ENCODE data around the gene TNIK. TPM values are rescaled to one million over a fixed set of nuclear protein-coding genes. Genes with fewer than 3 reads are reported as not detected.

TNIK gene
- total RNA-seq, 3 donors from 2014 or later = 7.4 to 17.6 (median 10.2) TPM

DNA sequence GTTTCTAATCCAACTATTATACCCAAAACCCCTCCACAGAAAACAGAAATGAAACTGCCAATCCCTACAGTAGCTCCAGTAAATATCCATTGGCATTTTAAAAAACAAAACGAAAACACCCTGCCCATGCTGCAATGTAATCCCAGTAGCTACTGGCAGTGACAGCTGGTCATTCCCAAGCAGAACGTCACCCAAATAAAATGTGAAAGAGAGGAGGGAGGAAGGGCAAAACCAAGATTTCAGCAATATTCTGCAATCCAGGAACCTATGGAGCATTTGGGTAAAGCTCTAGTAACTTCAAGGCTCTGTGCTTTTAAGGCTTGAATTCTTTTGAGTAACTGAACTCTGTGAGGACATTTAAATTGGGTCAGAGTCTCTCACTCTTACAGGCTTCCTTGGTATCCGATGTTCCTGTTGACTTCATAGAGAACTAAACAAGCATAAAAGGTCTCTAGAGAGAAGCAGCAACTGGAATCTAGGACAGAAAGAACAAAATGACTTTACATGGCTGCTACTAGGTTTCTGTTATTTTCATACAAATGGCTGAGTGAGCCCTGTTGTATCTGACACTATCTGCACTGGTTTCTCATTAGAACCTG is 136.2 kb downstream of the TNIK start:
- Histone ChIP-seq H3K9me3 (no peaks in the 10 kb centered on the region), H3K27ac (no peak overlapping the region), H3K4me1 (no peaks in the 10 kb centered on the region), H3K36me3 (no peaks in the 10 kb centered on the region), H3K27me3 (no peaks in the 10 kb centered on the region), H3K4me3 (peak overlapping the region in 1 of 3 donors; percentile 8)
- no peak for TF ChIP-seq POLR2AphosphoS5 (IDR thresholded peaks at IDR 0.05)
- no peak for TF ChIP-seq POLR2A (IDR thresholded peaks at IDR 0.05)
- TF ChIP-seq, protein P1, sequence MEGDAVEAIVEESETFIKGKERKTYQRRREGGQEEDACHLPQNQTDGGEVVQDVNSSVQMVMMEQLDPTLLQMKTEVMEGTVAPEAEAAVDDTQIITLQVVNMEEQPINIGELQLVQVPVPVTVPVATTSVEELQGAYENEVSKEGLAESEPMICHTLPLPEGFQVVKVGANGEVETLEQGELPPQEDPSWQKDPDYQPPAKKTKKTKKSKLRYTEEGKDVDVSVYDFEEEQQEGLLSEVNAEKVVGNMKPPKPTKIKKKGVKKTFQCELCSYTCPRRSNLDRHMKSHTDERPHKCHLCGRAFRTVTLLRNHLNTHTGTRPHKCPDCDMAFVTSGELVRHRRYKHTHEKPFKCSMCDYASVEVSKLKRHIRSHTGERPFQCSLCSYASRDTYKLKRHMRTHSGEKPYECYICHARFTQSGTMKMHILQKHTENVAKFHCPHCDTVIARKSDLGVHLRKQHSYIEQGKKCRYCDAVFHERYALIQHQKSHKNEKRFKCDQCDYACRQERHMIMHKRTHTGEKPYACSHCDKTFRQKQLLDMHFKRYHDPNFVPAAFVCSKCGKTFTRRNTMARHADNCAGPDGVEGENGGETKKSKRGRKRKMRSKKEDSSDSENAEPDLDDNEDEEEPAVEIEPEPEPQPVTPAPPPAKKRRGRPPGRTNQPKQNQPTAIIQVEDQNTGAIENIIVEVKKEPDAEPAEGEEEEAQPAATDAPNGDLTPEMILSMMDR (IDR thresholded peaks at IDR 0.05) = no peak
- DNase-seq (ENCODE audit: low spot score in 2 of 2) = no peak
- intact Hi-C loops (cut with DNase I; ENCODE audit: low total_unique reads) = no loop called here

DNA sequence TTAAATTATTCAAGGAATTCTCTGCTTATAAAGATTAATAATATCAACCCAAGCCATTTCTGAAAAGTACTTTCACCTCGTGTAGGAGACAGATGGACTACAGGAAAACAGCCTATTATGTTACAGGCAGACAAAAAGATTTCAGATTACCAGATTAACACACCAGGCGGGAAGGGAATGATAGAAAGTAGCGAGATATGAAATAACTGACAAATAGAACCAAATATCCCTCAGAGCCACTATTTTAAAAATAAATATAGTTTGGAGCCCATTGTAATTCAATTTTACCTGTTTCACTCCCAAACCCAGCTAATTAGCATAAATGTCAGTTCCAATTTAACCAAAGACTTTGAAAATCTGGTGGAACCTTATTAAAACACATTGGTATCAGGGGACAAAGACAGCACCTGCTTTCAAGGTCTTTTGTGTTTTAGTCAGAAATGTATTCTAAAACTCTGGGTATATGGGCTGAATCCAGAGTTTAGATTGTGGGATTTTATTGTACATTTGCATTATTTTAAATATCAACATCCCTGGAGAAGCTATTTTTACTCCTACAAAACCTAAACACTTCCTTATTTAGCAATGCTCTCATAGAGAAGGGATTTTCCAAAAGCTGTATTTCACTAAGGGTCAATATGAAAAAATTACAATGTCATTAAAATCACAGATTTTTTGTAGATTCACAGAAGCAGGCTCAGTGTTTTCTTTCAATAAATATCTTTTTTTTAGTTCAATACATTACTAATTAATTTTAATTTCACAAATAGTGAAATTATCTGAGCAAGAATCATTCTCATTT is 138.4 kb downstream of the TNIK start:
- H3K27ac ChIP-seq = no peak overlapping the region
- H3K9me3 ChIP-seq = no peaks in the 10 kb centered on the region
- no peak for DNase-seq (ENCODE audit: low spot score in 2 of 2)
- H3K4me1 ChIP-seq = no peaks in the 10 kb centered on the region
- H3K36me3 ChIP-seq = no peaks in the 10 kb centered on the region
- no peak overlapping the region for H3K4me3 ChIP-seq
- no peaks in the 10 kb centered on the region for H3K27me3 ChIP-seq
- intact Hi-C loops (cut with DNase I; ENCODE audit: low total_unique reads) = no loop called here
- TF ChIP-seq POLR2AphosphoS5 (IDR thresholded peaks at IDR 0.05) (no peak), POLR2A (IDR thresholded peaks at IDR 0.05) (no peak)
- TF ChIP-seq, protein P1 (IDR thresholded peaks at IDR 0.05) = no peak

DNA sequence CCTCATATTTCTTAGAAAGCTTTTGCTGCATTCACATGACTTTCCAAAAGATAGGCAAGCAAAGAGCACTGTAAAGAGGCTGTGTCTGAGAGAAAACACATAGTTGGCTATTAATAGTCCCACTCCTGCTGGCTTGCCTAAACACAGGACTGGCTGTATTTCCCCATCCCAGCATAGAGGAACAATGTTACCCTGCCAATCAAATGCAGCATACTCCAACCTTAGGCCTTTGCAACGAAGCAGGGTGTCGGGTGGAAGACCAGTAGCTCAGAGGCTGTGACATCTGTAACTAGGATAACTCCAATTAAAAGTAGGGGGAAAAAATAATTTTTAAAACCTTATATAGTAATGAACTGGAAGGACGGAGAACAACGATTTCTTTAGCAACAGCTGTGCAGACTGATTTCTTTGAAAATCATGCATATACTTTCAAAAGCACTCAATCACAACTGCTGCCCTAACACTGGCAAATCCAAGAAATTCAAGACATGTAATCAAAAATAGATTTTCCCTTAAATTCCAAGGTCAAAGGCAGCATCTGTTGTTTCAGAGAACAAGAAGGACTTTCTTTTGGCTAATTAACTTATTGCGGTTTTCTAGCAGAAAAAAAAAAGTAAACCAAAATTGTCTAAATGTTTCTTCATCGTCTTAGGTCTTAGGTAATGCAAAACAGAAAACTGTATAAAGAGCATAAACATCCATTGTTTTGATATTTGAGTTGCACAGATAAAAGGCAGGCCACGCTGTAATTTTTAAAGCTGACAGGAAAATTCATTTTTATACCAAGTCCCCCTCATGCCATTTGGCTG is 139.3 kb downstream of the TNIK start:
- Histone ChIP-seq H3K4me1 (no peaks in the 10 kb centered on the region), H3K27ac (no peak overlapping the region), H3K36me3 (no peaks in the 10 kb centered on the region), H3K4me3 (no peak overlapping the region), H3K9me3 (no peaks in the 10 kb centered on the region), H3K27me3 (no peaks in the 10 kb centered on the region)
- DNase-seq (ENCODE audit: low spot score in 2 of 2) = no peak
- TF ChIP-seq POLR2AphosphoS5 (IDR thresholded peaks at IDR 0.05) (no peak), POLR2A (IDR thresholded peaks at IDR 0.05) (no peak)
- TF ChIP-seq, protein P1 (IDR thresholded peaks at IDR 0.05) = no peak
- intact Hi-C loops (cut with DNase I; ENCODE audit: low total_unique reads) = no loop called here

DNA sequence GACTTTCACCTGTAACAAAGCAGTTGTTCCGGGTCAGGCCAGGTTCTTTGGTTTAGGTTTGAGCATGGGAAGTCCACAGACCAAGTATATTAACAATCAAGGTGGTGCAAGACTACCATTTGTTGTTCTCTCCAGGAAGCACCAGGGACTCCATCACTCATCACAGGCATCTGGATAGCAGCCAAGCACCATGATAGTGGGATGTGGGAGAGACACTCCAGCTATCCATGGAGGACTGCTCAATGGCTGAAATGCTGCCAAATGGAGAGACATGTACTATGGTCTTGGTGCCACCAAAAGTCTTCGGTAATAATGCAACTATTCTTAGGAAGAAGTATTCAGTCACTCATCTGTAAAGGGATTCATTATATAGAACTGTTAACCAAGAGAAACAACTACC is 143.0 kb downstream of the TNIK start:
- Histone ChIP-seq H3K27me3 (no peaks in the 10 kb centered on the region), H3K4me3 (no peak overlapping the region), H3K9me3 (no peaks in the 10 kb centered on the region), H3K27ac (no peak overlapping the region), H3K4me1 (no peaks in the 10 kb centered on the region), H3K36me3 (no peaks in the 10 kb centered on the region)
- no peak for DNase-seq (ENCODE audit: low spot score in 2 of 2)
- intact Hi-C loops (cut with DNase I; ENCODE audit: low total_unique reads) = no loop called here
- TF ChIP-seq, protein P1 (IDR thresholded peaks at IDR 0.05) = no peak
- TF ChIP-seq POLR2A (IDR thresholded peaks at IDR 0.05) (no peak), POLR2AphosphoS5 (IDR thresholded peaks at IDR 0.05) (no peak)

All from breast epithelium (tissue), 4 donors.